ENCODE data around the gene FOXR1.

The FOXR1 gene

GRCh38 chr11:118997627-118998387, 26.2 kb downstream of the FOXR1 start, which contains the start of gene CENATAC:
CENATAC (plus strand) TSS chr11:118998138; CDS start chr11:118998198, 60 bp downstream.
- no peaks in the 10 kb centered on the region for H3K4me1 ChIP-seq (ENCODE audit: control insufficient read depth, insufficient read depth, low read length)
- H3K9me3 ChIP-seq (ENCODE audit: control insufficient read depth, insufficient read depth, low read length): no peaks in the 10 kb centered on the region
- no peaks in the 10 kb centered on the region for H3K27me3 ChIP-seq (ENCODE audit: control insufficient read depth, insufficient read depth, low read length)
- no CpG with 5 or more reads among the region's 54 CpGs for WGBS (ENCODE audit: insufficient coverage, insufficient read length)
- H3K4me3 ChIP-seq (ENCODE audit: low read length): peak within 1 kb of the TSS; percentile 70
- no peaks in the 10 kb centered on the region; the same call in 1 of the 2 replicates for H3K36me3 ChIP-seq (ENCODE audit: control insufficient read depth, insufficient read depth, low read length)
- H3K27ac ChIP-seq (ENCODE audit: low read length): no peak within 1 kb of the TSS
- DNase-seq (ENCODE audit: low read depth, low spot score): peak; percentile 86

GRCh38 chr11:118998388-118998717, 26.8 kb downstream of the FOXR1 start:
- WGBS (ENCODE audit: insufficient coverage, insufficient read length): no CpG with 5 or more reads among the region's 19 CpGs
- Histone ChIP-seq H3K4me1 (ENCODE audit: control insufficient read depth, insufficient read depth, low read length) (no peaks in the 10 kb centered on the region), H3K27me3 (ENCODE audit: control insufficient read depth, insufficient read depth, low read length) (no peaks in the 10 kb centered on the region), H3K4me3 (ENCODE audit: low read length) (peak overlapping the region; percentile 70), H3K9me3 (ENCODE audit: control insufficient read depth, insufficient read depth, low read length) (no peaks in the 10 kb centered on the region), H3K36me3 (ENCODE audit: control insufficient read depth, insufficient read depth, low read length) (no peaks in the 10 kb centered on the region; the same call in 1 of the 2 replicates), H3K27ac (ENCODE audit: low read length) (no peak overlapping the region)
- no peak for DNase-seq (ENCODE audit: low read depth, low spot score)

- WGBS (ENCODE audit: insufficient coverage, insufficient read length): no CpG with 5 or more reads among the region's 6 CpGs
- H3K36me3 ChIP-seq (ENCODE audit: control insufficient read depth, insufficient read depth, low read length): no peaks in the 10 kb centered on the region; the same call in 1 of the 2 replicates
These were observed 27.3 kb downstream of the FOXR1 start for GRCh38 chr11:118998822-118999221.

GRCh38 chr11:119000906-119001305, 29.3 kb downstream of the FOXR1 start:
- DNase-seq (ENCODE audit: low read depth, low spot score): no peak
- H3K4me3 ChIP-seq (ENCODE audit: low read length): no peak overlapping the region
- H3K36me3 ChIP-seq (ENCODE audit: control insufficient read depth, insufficient read depth, low read length): no peaks in the 10 kb centered on the region; the same call in 1 of the 2 replicates
- no peaks in the 10 kb centered on the region for H3K4me1 ChIP-seq (ENCODE audit: control insufficient read depth, insufficient read depth, low read length)
- H3K27ac ChIP-seq (ENCODE audit: low read length): no peak overlapping the region
- no peaks in the 10 kb centered on the region for H3K27me3 ChIP-seq (ENCODE audit: control insufficient read depth, insufficient read depth, low read length)
- WGBS (ENCODE audit: insufficient coverage, insufficient read length): no CpG with 5 or more reads among the region's 1 CpG
- H3K9me3 ChIP-seq (ENCODE audit: control insufficient read depth, insufficient read depth, low read length): no peaks in the 10 kb centered on the region

More at GRCh38 chr11:118998822-118999221, 27.3 kb downstream of the FOXR1 start:
- peak overlapping the region; percentile 70; the same call in 1 of the 2 replicates for H3K4me3 ChIP-seq (ENCODE audit: low read length)
- no peaks in the 10 kb centered on the region for H3K9me3 ChIP-seq (ENCODE audit: control insufficient read depth, insufficient read depth, low read length)
- H3K4me1 ChIP-seq (ENCODE audit: control insufficient read depth, insufficient read depth, low read length): no peaks in the 10 kb centered on the region
- H3K27ac ChIP-seq (ENCODE audit: low read length): no peak overlapping the region
- no peaks in the 10 kb centered on the region for H3K27me3 ChIP-seq (ENCODE audit: control insufficient read depth, insufficient read depth, low read length)
- no peak for DNase-seq (ENCODE audit: low read depth, low spot score)

GRCh38 chr11:119006656-119007055, 35.1 kb downstream of the FOXR1 start:
- H3K27ac ChIP-seq (ENCODE audit: low read length): no peak overlapping the region
- peaks cover 5% of the 10 kb centered on the region; the same call in 1 of the 2 replicates for H3K36me3 ChIP-seq (ENCODE audit: control insufficient read depth, insufficient read depth, low read length)
- H3K9me3 ChIP-seq (ENCODE audit: control insufficient read depth, insufficient read depth, low read length): no peaks in the 10 kb centered on the region
- H3K27me3 ChIP-seq (ENCODE audit: control insufficient read depth, insufficient read depth, low read length): no peaks in the 10 kb centered on the region
- H3K4me3 ChIP-seq (ENCODE audit: low read length): no peak overlapping the region
- DNase-seq (ENCODE audit: low read depth, low spot score): no peak
- WGBS (ENCODE audit: insufficient coverage, insufficient read length): no CpG with 5 or more reads among the region's 4 CpGs
- no peaks in the 10 kb centered on the region for H3K4me1 ChIP-seq (ENCODE audit: control insufficient read depth, insufficient read depth, low read length)

GRCh38 chr11:119011476-119012053, 40.0 kb downstream of the FOXR1 start:
- H3K36me3 ChIP-seq (ENCODE audit: control insufficient read depth, insufficient read depth, low read length): peaks cover 26% of the 10 kb centered on the region; the same call in 1 of the 2 replicates
- no CpG with 5 or more reads among the region's 6 CpGs for WGBS (ENCODE audit: insufficient coverage, insufficient read length)

GRCh38 chr11:119012629-119013170, 41.1 kb downstream of the FOXR1 start:
- Histone ChIP-seq H3K4me3 (ENCODE audit: low read length) (no peak overlapping the region), H3K27ac (ENCODE audit: low read length) (no peak overlapping the region), H3K9me3 (ENCODE audit: control insufficient read depth, insufficient read depth, low read length) (no peaks in the 10 kb centered on the region), H3K4me1 (ENCODE audit: control insufficient read depth, insufficient read depth, low read length) (no peaks in the 10 kb centered on the region; the same call in 1 of the 2 replicates), H3K27me3 (ENCODE audit: control insufficient read depth, insufficient read depth, low read length) (no peaks in the 10 kb centered on the region), H3K36me3 (ENCODE audit: control insufficient read depth, insufficient read depth, low read length) (peaks cover 26% of the 10 kb centered on the region; the same call in 1 of the 2 replicates)
- DNase-seq (ENCODE audit: low read depth, low spot score): no peak
- WGBS (ENCODE audit: insufficient coverage, insufficient read length): no CpG with 5 or more reads among the region's 3 CpGs

More at GRCh38 chr11:119011476-119012053, 40.0 kb downstream of the FOXR1 start:
- no peaks in the 10 kb centered on the region for H3K27me3 ChIP-seq (ENCODE audit: control insufficient read depth, insufficient read depth, low read length)
- no peaks in the 10 kb centered on the region for H3K9me3 ChIP-seq (ENCODE audit: control insufficient read depth, insufficient read depth, low read length)
- H3K27ac ChIP-seq (ENCODE audit: low read length): no peak overlapping the region
- no peak overlapping the region for H3K4me3 ChIP-seq (ENCODE audit: low read length)
- no peak for DNase-seq (ENCODE audit: low read depth, low spot score)
- no peaks in the 10 kb centered on the region; the same call in 1 of the 2 replicates for H3K4me1 ChIP-seq (ENCODE audit: control insufficient read depth, insufficient read depth, low read length)

GRCh38 chr11:119014209-119014924, 42.8 kb downstream of the FOXR1 start:
- Histone ChIP-seq H3K27ac (ENCODE audit: low read length) (no peak overlapping the region), H3K36me3 (ENCODE audit: control insufficient read depth, insufficient read depth, low read length) (peaks cover 26% of the 10 kb centered on the region; the same call in 1 of the 2 replicates), H3K27me3 (ENCODE audit: control insufficient read depth, insufficient read depth, low read length) (no peaks in the 10 kb centered on the region)

GRCh38 chr11:119015054-119015611, 43.6 kb downstream of the FOXR1 start:
- DNase-seq (ENCODE audit: low read depth, low spot score): no peak
- H3K36me3 ChIP-seq (ENCODE audit: control insufficient read depth, insufficient read depth, low read length): peaks cover 26% of the 10 kb centered on the region; the same call in 1 of the 2 replicates
- H3K4me3 ChIP-seq (ENCODE audit: low read length): no peak overlapping the region
- H3K27me3 ChIP-seq (ENCODE audit: control insufficient read depth, insufficient read depth, low read length): no peaks in the 10 kb centered on the region
- no peaks in the 10 kb centered on the region for H3K9me3 ChIP-seq (ENCODE audit: control insufficient read depth, insufficient read depth, low read length)
- WGBS (ENCODE audit: insufficient coverage, insufficient read length): no CpG with 5 or more reads among the region's 8 CpGs
- H3K27ac ChIP-seq (ENCODE audit: low read length): no peak overlapping the region
- no peaks in the 10 kb centered on the region; the same call in 1 of the 2 replicates for H3K4me1 ChIP-seq (ENCODE audit: control insufficient read depth, insufficient read depth, low read length)

More at GRCh38 chr11:119014209-119014924, 42.8 kb downstream of the FOXR1 start:
- H3K4me3 ChIP-seq (ENCODE audit: low read length): no peak overlapping the region
- no peaks in the 10 kb centered on the region for H3K9me3 ChIP-seq (ENCODE audit: control insufficient read depth, insufficient read depth, low read length)
- DNase-seq (ENCODE audit: low read depth, low spot score): no peak
- no peaks in the 10 kb centered on the region; the same call in 1 of the 2 replicates for H3K4me1 ChIP-seq (ENCODE audit: control insufficient read depth, insufficient read depth, low read length)
- WGBS (ENCODE audit: insufficient coverage, insufficient read length): no CpG with 5 or more reads among the region's 17 CpGs

Data from iPS DF 6.9 (cell line).